Tibial nerve (tissue), 4 donors: Measurements from ENCODE around the gene DYRK1A. TPM values are rescaled to one million over a fixed set of nuclear protein-coding genes. Genes with fewer than 3 reads are reported as not detected.

Experiments used
- DNase-seq, 2 donors: peaks; one replicate each; pipeline ENCODE4 v3.0.0-alpha.2; 2019; ENCODE audit warnings: low spot score in 2 of 2
- H3K27ac ChIP-seq, 4 donors: fragments of 200-600 bp; sonication (generic) in 3 of 4; one replicate each; pipeline ENCODE4 v1.5.1; 2017 to 2019; ENCODE audit warnings: mild to moderate bottlenecking in 1 of 4
- H3K27me3 ChIP-seq, 2 donors: fragments of 200-600 bp; sonication (generic) in 1 of 2; one replicate each; pipeline versions ENCODE4 v1.5.1 to v1.6.0; 2017 to 2019
- H3K36me3 ChIP-seq, 3 donors: fragments of 200-600 bp; sonication (generic); one replicate each; pipeline ENCODE4 v1.5.1; 2018 to 2019
- H3K4me1 ChIP-seq, 4 donors: fragments of 200-600 bp; sonication (generic) in 3 of 4; one replicate each; pipeline ENCODE4 v1.5.1; 2017 to 2019
- H3K4me3 ChIP-seq, 4 donors: fragments of 200-600 bp; sonication (generic) in 3 of 4; one replicate each; pipeline ENCODE4 v1.5.1; 2017 to 2019; ENCODE audit warnings: mild to moderate bottlenecking in 1 of 4, moderate library complexity in 1 of 4
- H3K9me3 ChIP-seq, 4 donors: fragments of 200-600 bp; sonication (generic) in 3 of 4; one replicate each; pipeline ENCODE4 v1.5.1; 2017 to 2019
- CTCF ChIP-seq, 5 experiments: fragments of 200-600 bp in 3 of 5; fragments of 450-650 bp in 2 of 5; sonication (generic) in 3 of 5; IDR thresholded peaks; one replicate each; pipeline ENCODE4 v1.5.1; 2016 to 2019; ENCODE audit warnings: antibody characterized with exemption in 5 of 5, mild to moderate bottlenecking in 3 of 5, moderate library complexity in 2 of 5
- EP300 ChIP-seq, 2 donors: sonication (generic); formaldehyde crosslinking; IDR thresholded peaks; one replicate each; pipeline ENCODE4 v1.6.1; 2017; ENCODE audit warnings: antibody characterized with exemption in 2 of 2, mild to moderate bottlenecking in 1 of 2
- POLR2A ChIP-seq, 2 donors: fragments of 450-650 bp; IDR thresholded peaks; one replicate each; pipeline ENCODE4 v1.6.1; 2017; ENCODE audit warnings: antibody characterized with exemption in 2 of 2, mild to moderate bottlenecking in 2 of 2, moderate library complexity in 2 of 2
- WGBS, 2 donors: methylation state at CpG; one replicate each; pipeline ENCODE4 v1.1.5; 2018; 5-methylcytosine and 5-hydroxymethylcytosine counted together
- total RNA-seq, 4 donors: library from RNA; depleted of rRNA; stranded (reverse); fragments of >200 nt; gene quantifications; one replicate each; pipeline ENCODE4 v1.1.0, GENCODE V29; 2016

The DYRK1A gene
- total RNA-seq, 4 donors from 2014 or later = 65.8 to 81.6 (median 68.2) TPM

GRCh38 chr21:37553078-37553481 is 186.5 kb downstream of the DYRK1A start:
- Histone ChIP-seq H3K36me3 (no peaks in the 10 kb centered on the region), H3K4me3 (no peak overlapping the region), H3K27me3 (no peaks in the 10 kb centered on the region), H3K4me1 (peaks cover 0 to 12% (median 0%) of the 10 kb centered on the region in 4 donors), H3K27ac (no peak overlapping the region), H3K9me3 (no peaks in the 10 kb centered on the region)
- WGBS, 2 donors = 51 to 55% methylated on average over 10 of the region's 10 CpGs
- TF ChIP-seq EP300 (IDR thresholded peaks at IDR 0.05) = no peak
- TF ChIP-seq CTCF (IDR thresholded peaks at IDR 0.05) = no peak
- no peak for TF ChIP-seq POLR2A (IDR thresholded peaks at IDR 0.05)
- DNase-seq = no peak

- Histone ChIP-seq H3K27ac (no peak overlapping the region), H3K4me1 (peaks cover 0 to 12% (median 0%) of the 10 kb centered on the region in 4 donors), H3K36me3 (no peaks in the 10 kb centered on the region), H3K9me3 (peaks cover 0 to 3% (median 0%) of the 10 kb centered on the region in 4 donors), H3K27me3 (no peaks in the 10 kb centered on the region), H3K4me3 (no peak overlapping the region)
- 82 to 85% methylated on average over 15 of the region's 15 CpGs for WGBS, 2 donors
- DNase-seq = no peak
- TF ChIP-seq CTCF (IDR thresholded peaks at IDR 0.05) = no peak
- TF ChIP-seq POLR2A (IDR thresholded peaks at IDR 0.05) = no peak
- TF ChIP-seq EP300 (IDR thresholded peaks at IDR 0.05) = no peak
Observed at GRCh38 chr21:37554661-37555379, 188.2 kb downstream of the DYRK1A start.

- Histone ChIP-seq H3K27me3 (no peaks in the 10 kb centered on the region), H3K4me1 (peaks cover 0 to 11% (median 0%) of the 10 kb centered on the region in 4 donors), H3K4me3 (no peak overlapping the region), H3K36me3 (no peaks in the 10 kb centered on the region), H3K9me3 (peaks cover 0 to 3% (median 0%) of the 10 kb centered on the region in 4 donors), H3K27ac (no peak overlapping the region)
- DNase-seq = no peak
- WGBS, 2 donors = 87 to 89% methylated on average over 15 of the region's 15 CpGs
- TF ChIP-seq EP300 (IDR thresholded peaks at IDR 0.05) (no peak), CTCF (IDR thresholded peaks at IDR 0.05) (no peak), POLR2A (IDR thresholded peaks at IDR 0.05) (no peak)
Observed at GRCh38 chr21:37555672-37556261, 189.2 kb downstream of the DYRK1A start.

GRCh38 chr21:37557261-37557950 is 190.8 kb downstream of the DYRK1A start:
- H3K4me3 ChIP-seq = no peak overlapping the region
- no peaks in the 10 kb centered on the region for H3K27me3 ChIP-seq
- DNase-seq = no peak
- no peaks in the 10 kb centered on the region for H3K4me1 ChIP-seq
- TF ChIP-seq CTCF (IDR thresholded peaks at IDR 0.05) = no peak
- TF ChIP-seq EP300 (IDR thresholded peaks at IDR 0.05) = no peak
- no peak for TF ChIP-seq POLR2A (IDR thresholded peaks at IDR 0.05)
- WGBS, 2 donors = 69 to 70% methylated on average over 8 of the region's 8 CpGs
- no peaks in the 10 kb centered on the region for H3K36me3 ChIP-seq
- H3K9me3 ChIP-seq = peaks cover 0 to 3% (median 0%) of the 10 kb centered on the region in 4 donors
- no peak overlapping the region for H3K27ac ChIP-seq
